GM12878 (cell line): Measurements from ENCODE around the gene CIDEC. TPM values are rescaled to one million over a fixed set of nuclear protein-coding genes. Genes with fewer than 3 reads are reported as not detected.

ENCODE experiments used
- BCL11A ChIP-seq: IDR thresholded peaks from 2 replicates; pipeline ENCODE4 v1.6.1; 2011; ENCODE audit warnings: low read depth, low read length
- BHLHE40 ChIP-seq, 2 experiments: fragments of 450-650 bp in 1 of 2; IDR thresholded peaks; 2 replicates each; pipeline ENCODE4 v1.6.1; 2011 to 2017; ENCODE audit warnings: low read depth in 2 of 2, borderline replicate concordance in 1 of 2, improper control_type of control experiment in 1 of 2, low read length in 1 of 2, mild to moderate bottlenecking in 1 of 2
- CBX3 ChIP-seq: fragments of 200-600 bp; sonication (generic); IDR thresholded peaks from 2 replicates; pipeline ENCODE4 v1.6.1; 2016; ENCODE audit warnings: low read depth, borderline replicate concordance
- CHD4 ChIP-seq: fragments of 200-600 bp; sonication (generic); IDR thresholded peaks from 2 replicates; pipeline ENCODE4 v1.6.1; 2016; ENCODE audit warnings: mild to moderate bottlenecking
- EZH2 ChIP-seq: IDR thresholded peaks from 2 replicates; pipeline ENCODE4 v1.6.1; 2012; ENCODE audit warnings: low read depth, mild to moderate bottlenecking, control low read depth, inconsistent platforms, low read length, borderline replicate concordance; ENCODE audit not compliant: control insufficient read depth
- LARP7 ChIP-seq: fragments of 450-650 bp; IDR thresholded peaks from 2 replicates; pipeline ENCODE4 v1.6.1; 2017; ENCODE audit warnings: mild to moderate bottlenecking
- NRF1 ChIP-seq: conservative IDR thresholded peaks from 2 replicates; pipeline ENCODE4 v1.6.1; 2011; ENCODE audit warnings: mild to moderate bottlenecking, low read depth, low read length, improper control_type of control experiment
- SMARCA5 ChIP-seq: fragments of 450-650 bp; IDR thresholded peaks from 2 replicates; pipeline ENCODE4 v1.6.1; 2017; ENCODE audit warnings: mild to moderate bottlenecking
- polyA plus RNA-seq, 11 experiments: library from polyadenylated mRNA; depleted of rRNA in 4 of 11; unstranded in 6 of 11; stranded (reverse) in 5 of 11; fragments of >200 nt; fragmentation: Nextera tagmentation in 4 of 11; fragmentation: Illumina TruSeq in 1 of 11; extraction: Ambion mirVana in 4 of 11; extraction: Trizol in 1 of 11; gene quantifications; 1 replicate in 1 of 11; 2 replicates in 10 of 11; pipeline versions ENCODE4 v1.2.1 to v1.2.3, GENCODE V29; 2011 to 2016; ENCODE audit warnings: inconsistent platforms in 2 of 11, missing spikeins in 2 of 11, low read depth in 1 of 11
- total RNA-seq, 4 experiments: library from RNA; depleted of rRNA in 3 of 4; stranded (reverse); fragments of >200 nt in 3 of 4; fragmentation: Illumina TruSeq in 1 of 4; extraction: Trizol in 1 of 4; gene quantifications; 2 replicates each; pipeline versions ENCODE4 v1.2.1 to v1.2.3, GENCODE V29; 2013 to 2021
- TF ChIP-seq, protein P1 (sequence below): fragments of 450-650 bp; IDR thresholded peaks from 2 replicates; pipeline ENCODE4 v1.6.1; 2016; ENCODE audit warnings: mild to moderate bottlenecking, moderate library complexity, borderline replicate concordance
- TF ChIP-seq, protein P2 (sequence below): IDR thresholded peaks from 2 replicates; pipeline ENCODE4 v1.6.1; 2011; ENCODE audit warnings: low read depth, low read length, improper control_type of control experiment, borderline replicate concordance
- TF ChIP-seq, protein P3 (sequence below): fragments of 450-650 bp; IDR thresholded peaks from 2 replicates; pipeline ENCODE4 v1.6.1; 2018; ENCODE audit warnings: mild to moderate bottlenecking, low read depth, moderate library complexity; ENCODE audit not compliant: partially characterized antibody
- TF ChIP-seq, protein P4 (sequence below): IDR thresholded peaks from 2 replicates; pipeline ENCODE4 v1.6.1; 2012; ENCODE audit warnings: mild to moderate bottlenecking, low read depth, low read length
- TF ChIP-seq, protein P5 (sequence below): fragments of 150-350 bp; IDR thresholded peaks from 2 replicates; pipeline ENCODE4 v1.6.1; 2014; ENCODE audit warnings: mild to moderate bottlenecking, low read depth, low read length

Gene CIDEC
- total and polyA plus RNA-seq, 10 of the 15 experiments (the other 5 are each of a cell fraction or from before 2014, with no cell fraction given): 0.10 to 0.49 TPM; not detected in 8

DNA sequence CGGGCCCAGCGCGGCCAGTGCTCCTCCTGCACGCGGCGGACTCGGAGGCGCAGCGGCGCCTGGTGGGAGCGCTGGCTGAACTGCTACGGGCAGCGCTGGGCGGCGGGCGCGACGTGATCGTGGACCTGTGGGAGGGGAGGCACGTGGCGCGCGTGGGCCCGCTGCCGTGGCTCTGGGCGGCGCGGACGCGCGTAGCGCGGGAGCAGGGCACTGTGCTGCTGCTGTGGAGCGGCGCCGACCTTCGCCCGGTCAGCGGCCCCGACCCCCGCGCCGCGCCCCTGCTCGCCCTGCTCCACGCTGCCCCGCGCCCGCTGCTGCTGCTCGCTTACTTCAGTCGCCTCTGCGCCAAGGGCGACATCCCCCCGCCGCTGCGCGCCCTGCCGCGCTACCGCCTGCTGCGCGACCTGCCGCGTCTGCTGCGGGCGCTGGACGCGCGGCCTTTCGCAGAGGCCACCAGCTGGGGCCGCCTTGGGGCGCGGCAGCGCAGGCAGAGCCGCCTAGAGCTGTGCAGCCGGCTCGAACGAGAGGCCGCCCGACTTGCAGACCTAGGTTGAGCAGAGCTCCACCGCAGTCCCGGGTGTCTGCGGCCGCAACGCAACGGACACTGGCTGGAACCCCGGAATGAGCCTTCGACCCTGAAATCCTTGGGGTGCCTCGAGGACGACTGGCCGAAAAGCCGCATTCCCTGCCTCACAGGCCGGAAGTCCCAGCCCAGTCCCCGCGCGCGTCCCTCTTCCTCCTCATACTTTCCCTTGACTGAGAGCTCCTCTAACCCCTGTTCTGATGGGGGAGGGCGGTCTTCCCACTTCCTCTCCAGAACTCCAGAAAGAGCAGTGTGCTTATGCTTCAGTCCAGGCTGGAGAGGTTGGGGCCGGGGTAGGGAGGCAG, 35.4 kb upstream of the CIDEC start (continued):
- TF ChIP-seq, protein P1, sequence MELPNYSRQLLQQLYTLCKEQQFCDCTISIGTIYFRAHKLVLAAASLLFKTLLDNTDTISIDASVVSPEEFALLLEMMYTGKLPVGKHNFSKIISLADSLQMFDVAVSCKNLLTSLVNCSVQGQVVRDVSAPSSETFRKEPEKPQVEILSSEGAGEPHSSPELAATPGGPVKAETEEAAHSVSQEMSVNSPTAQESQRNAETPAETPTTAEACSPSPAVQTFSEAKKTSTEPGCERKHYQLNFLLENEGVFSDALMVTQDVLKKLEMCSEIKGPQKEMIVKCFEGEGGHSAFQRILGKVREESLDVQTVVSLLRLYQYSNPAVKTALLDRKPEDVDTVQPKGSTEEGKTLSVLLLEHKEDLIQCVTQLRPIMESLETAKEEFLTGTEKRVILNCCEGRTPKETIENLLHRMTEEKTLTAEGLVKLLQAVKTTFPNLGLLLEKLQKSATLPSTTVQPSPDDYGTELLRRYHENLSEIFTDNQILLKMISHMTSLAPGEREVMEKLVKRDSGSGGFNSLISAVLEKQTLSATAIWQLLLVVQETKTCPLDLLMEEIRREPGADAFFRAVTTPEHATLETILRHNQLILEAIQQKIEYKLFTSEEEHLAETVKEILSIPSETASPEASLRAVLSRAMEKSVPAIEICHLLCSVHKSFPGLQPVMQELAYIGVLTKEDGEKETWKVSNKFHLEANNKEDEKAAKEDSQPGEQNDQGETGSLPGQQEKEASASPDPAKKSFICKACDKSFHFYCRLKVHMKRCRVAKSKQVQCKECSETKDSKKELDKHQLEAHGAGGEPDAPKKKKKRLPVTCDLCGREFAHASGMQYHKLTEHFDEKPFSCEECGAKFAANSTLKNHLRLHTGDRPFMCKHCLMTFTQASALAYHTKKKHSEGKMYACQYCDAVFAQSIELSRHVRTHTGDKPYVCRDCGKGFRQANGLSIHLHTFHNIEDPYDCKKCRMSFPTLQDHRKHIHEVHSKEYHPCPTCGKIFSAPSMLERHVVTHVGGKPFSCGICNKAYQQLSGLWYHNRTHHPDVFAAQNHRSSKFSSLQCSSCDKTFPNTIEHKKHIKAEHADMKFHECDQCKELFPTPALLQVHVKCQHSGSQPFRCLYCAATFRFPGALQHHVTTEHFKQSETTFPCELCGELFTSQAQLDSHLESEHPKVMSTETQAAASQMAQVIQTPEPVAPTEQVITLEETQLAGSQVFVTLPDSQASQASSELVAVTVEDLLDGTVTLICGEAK: no peak
- TF ChIP-seq BHLHE40 (IDR thresholded peaks at IDR 0.05; ENCODE audit: borderline replicate concordance in 1 of 2, low read depth in 2 of 2, low read length in 1 of 2) (peak; percentile 40 to 89; a peak in 3 of 4 replicates), EZH2 (no peak), NRF1 (no peak), LARP7 (peak; percentile 92), CHD4 (no peak), CBX3 (no peak), BCL11A (no peak), SMARCA5 (peak; percentile 78; the same call in 1 of the 2 replicates)
- TF ChIP-seq, protein P2, sequence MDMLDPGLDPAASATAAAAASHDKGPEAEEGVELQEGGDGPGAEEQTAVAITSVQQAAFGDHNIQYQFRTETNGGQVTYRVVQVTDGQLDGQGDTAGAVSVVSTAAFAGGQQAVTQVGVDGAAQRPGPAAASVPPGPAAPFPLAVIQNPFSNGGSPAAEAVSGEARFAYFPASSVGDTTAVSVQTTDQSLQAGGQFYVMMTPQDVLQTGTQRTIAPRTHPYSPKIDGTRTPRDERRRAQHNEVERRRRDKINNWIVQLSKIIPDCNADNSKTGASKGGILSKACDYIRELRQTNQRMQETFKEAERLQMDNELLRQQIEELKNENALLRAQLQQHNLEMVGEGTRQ: no peak
- TF ChIP-seq, protein P3, sequence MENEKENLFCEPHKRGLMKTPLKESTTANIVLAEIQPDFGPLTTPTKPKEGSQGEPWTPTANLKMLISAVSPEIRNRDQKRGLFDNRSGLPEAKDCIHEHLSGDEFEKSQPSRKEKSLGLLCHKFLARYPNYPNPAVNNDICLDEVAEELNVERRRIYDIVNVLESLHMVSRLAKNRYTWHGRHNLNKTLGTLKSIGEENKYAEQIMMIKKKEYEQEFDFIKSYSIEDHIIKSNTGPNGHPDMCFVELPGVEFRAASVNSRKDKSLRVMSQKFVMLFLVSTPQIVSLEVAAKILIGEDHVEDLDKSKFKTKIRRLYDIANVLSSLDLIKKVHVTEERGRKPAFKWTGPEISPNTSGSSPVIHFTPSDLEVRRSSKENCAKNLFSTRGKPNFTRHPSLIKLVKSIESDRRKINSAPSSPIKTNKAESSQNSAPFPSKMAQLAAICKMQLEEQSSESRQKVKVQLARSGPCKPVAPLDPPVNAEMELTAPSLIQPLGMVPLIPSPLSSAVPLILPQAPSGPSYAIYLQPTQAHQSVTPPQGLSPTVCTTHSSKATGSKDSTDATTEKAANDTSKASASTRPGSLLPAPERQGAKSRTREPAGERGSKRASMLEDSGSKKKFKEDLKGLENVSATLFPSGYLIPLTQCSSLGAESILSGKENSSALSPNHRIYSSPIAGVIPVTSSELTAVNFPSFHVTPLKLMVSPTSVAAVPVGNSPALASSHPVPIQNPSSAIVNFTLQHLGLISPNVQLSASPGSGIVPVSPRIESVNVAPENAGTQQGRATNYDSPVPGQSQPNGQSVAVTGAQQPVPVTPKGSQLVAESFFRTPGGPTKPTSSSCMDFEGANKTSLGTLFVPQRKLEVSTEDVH: no peak
- TF ChIP-seq, protein P4, sequence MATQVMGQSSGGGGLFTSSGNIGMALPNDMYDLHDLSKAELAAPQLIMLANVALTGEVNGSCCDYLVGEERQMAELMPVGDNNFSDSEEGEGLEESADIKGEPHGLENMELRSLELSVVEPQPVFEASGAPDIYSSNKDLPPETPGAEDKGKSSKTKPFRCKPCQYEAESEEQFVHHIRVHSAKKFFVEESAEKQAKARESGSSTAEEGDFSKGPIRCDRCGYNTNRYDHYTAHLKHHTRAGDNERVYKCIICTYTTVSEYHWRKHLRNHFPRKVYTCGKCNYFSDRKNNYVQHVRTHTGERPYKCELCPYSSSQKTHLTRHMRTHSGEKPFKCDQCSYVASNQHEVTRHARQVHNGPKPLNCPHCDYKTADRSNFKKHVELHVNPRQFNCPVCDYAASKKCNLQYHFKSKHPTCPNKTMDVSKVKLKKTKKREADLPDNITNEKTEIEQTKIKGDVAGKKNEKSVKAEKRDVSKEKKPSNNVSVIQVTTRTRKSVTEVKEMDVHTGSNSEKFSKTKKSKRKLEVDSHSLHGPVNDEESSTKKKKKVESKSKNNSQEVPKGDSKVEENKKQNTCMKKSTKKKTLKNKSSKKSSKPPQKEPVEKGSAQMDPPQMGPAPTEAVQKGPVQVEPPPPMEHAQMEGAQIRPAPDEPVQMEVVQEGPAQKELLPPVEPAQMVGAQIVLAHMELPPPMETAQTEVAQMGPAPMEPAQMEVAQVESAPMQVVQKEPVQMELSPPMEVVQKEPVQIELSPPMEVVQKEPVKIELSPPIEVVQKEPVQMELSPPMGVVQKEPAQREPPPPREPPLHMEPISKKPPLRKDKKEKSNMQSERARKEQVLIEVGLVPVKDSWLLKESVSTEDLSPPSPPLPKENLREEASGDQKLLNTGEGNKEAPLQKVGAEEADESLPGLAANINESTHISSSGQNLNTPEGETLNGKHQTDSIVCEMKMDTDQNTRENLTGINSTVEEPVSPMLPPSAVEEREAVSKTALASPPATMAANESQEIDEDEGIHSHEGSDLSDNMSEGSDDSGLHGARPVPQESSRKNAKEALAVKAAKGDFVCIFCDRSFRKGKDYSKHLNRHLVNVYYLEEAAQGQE: no peak
- TF ChIP-seq, protein P5, sequence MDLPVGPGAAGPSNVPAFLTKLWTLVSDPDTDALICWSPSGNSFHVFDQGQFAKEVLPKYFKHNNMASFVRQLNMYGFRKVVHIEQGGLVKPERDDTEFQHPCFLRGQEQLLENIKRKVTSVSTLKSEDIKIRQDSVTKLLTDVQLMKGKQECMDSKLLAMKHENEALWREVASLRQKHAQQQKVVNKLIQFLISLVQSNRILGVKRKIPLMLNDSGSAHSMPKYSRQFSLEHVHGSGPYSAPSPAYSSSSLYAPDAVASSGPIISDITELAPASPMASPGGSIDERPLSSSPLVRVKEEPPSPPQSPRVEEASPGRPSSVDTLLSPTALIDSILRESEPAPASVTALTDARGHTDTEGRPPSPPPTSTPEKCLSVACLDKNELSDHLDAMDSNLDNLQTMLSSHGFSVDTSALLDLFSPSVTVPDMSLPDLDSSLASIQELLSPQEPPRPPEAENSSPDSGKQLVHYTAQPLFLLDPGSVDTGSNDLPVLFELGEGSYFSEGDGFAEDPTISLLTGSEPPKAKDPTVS: no peak
